Measurements from ENCODE around the gene LDLRAP1. TPM values are rescaled to one million over a fixed set of nuclear protein-coding genes. Genes with fewer than 3 reads are reported as not detected.
"Not testable (repeated sequence)": the region's sequence is repeated elsewhere in the genome, so short reads cannot be mapped to it uniquely, and the experiment has no call there.

Gene LDLRAP1
- total and polyA plus RNA-seq, 4 donors, result 5.2 to 17.8 (median 13.3) TPM

GRCh38 chr1:25506566-25507463 is 36.6 kb upstream of the LDLRAP1 start:
- H3K27me3 ChIP-seq (ENCODE audit: control insufficient read depth in 4 of 4, insufficient read depth in 4 of 4, low read length in 3 of 4), result not testable (repeated sequence)

GRCh38 chr1:25513666-25514065 is 29.7 kb upstream of the LDLRAP1 start:
- Histone ChIP-seq H3K9me3 (ENCODE audit: control insufficient read depth in 4 of 4, low read length in 3 of 4) (no peaks in the 10 kb centered on the region), H3K9ac (ENCODE audit: low read depth in 1 of 2, low read length in 2 of 2) (no peak overlapping the region), H3K4me1 (ENCODE audit: control insufficient read depth in 4 of 4, insufficient read depth in 4 of 4, low read length in 3 of 4) (no peaks in the 10 kb centered on the region), H3K27ac (ENCODE audit: low read depth in 1 of 2, low read length in 2 of 2) (no peak overlapping the region), H3K4me3 (ENCODE audit: low read depth in 1 of 3, low read length in 3 of 3) (no peak overlapping the region), H3K27me3 (ENCODE audit: control insufficient read depth in 4 of 4, insufficient read depth in 4 of 4, low read length in 3 of 4) (no peaks in the 10 kb centered on the region), H3K36me3 (ENCODE audit: control insufficient read depth in 4 of 4, insufficient read depth in 3 of 4, low read depth in 1 of 4, low read length in 3 of 4) (no peaks in the 10 kb centered on the region)
- no peak for TF ChIP-seq FOXA2 (IDR thresholded peaks at IDR 0.05)
- no peak for TF ChIP-seq TAF1 (conservative IDR thresholded peaks at IDR 0.05)
- no peak for TF ChIP-seq MAX (IDR thresholded peaks at IDR 0.05)
- no peak for TF ChIP-seq RAD21 (IDR thresholded peaks at IDR 0.05)
- no peak for TF ChIP-seq SP1 (IDR thresholded peaks at IDR 0.05)
- TF ChIP-seq FOXA1 (IDR thresholded peaks at IDR 0.05), result no peak
- DNase-seq (ENCODE audit: low spot score), result no peak
- WGBS, result 87% methylated on average over 4 of the region's 4 CpGs

More at GRCh38 chr1:25506566-25507463, 36.6 kb upstream of the LDLRAP1 start:
- H3K4me3 ChIP-seq (ENCODE audit: low read depth in 1 of 3, low read length in 3 of 3); H3K27ac ChIP-seq (ENCODE audit: low read depth in 1 of 2, low read length in 2 of 2); H3K4me1 ChIP-seq (ENCODE audit: control insufficient read depth in 4 of 4, insufficient read depth in 4 of 4, low read length in 3 of 4); H3K9me3 ChIP-seq (ENCODE audit: control insufficient read depth in 4 of 4, low read length in 3 of 4); DNase-seq (ENCODE audit: low spot score); H3K36me3 ChIP-seq (ENCODE audit: control insufficient read depth in 4 of 4, insufficient read depth in 3 of 4, low read depth in 1 of 4, low read length in 3 of 4); H3K9ac ChIP-seq (ENCODE audit: low read depth in 1 of 2, low read length in 2 of 2): not testable (repeated sequence)
- 51% methylated on average over 36 of the region's 37 CpGs for WGBS

GRCh38 chr1:25515033-25515432 is 28.4 kb upstream of the LDLRAP1 start:
- DNase-seq (ENCODE audit: low spot score), result no peak
- Histone ChIP-seq H3K4me1 (ENCODE audit: control insufficient read depth in 4 of 4, insufficient read depth in 4 of 4, low read length in 3 of 4) (no peaks in the 10 kb centered on the region), H3K36me3 (ENCODE audit: control insufficient read depth in 4 of 4, insufficient read depth in 3 of 4, low read depth in 1 of 4, low read length in 3 of 4) (no peaks in the 10 kb centered on the region), H3K27me3 (ENCODE audit: control insufficient read depth in 4 of 4, insufficient read depth in 4 of 4, low read length in 3 of 4) (no peaks in the 10 kb centered on the region), H3K27ac (ENCODE audit: low read depth in 1 of 2, low read length in 2 of 2) (no peak overlapping the region), H3K4me3 (ENCODE audit: low read depth in 1 of 3, low read length in 3 of 3) (no peak overlapping the region), H3K9me3 (ENCODE audit: control insufficient read depth in 4 of 4, low read length in 3 of 4) (no peaks in the 10 kb centered on the region), H3K9ac (ENCODE audit: low read depth in 1 of 2, low read length in 2 of 2) (no peak overlapping the region)
- WGBS, result 83% methylated on average over 6 of the region's 6 CpGs
- TF ChIP-seq SP1 (IDR thresholded peaks at IDR 0.05) (no peak), YY1 (IDR thresholded peaks at IDR 0.05) (no peak), JUND (IDR thresholded peaks at IDR 0.05) (no peak), FOXA2 (IDR thresholded peaks at IDR 0.05) (no peak), REST (IDR thresholded peaks at IDR 0.05) (no peak), EGR1 (IDR thresholded peaks at IDR 0.05; ENCODE audit: low read depth in 2 of 2) (no peak), MAX (IDR thresholded peaks at IDR 0.05) (no peak), CTCF (IDR thresholded peaks at IDR 0.05; ENCODE audit: low read depth, low read length, missing input control) (no peak), RAD21 (IDR thresholded peaks at IDR 0.05) (no peak), RXRA (IDR thresholded peaks at IDR 0.05) (no peak), HNF4A (conservative IDR thresholded peaks at IDR 0.05) (no peak), HNF4G (IDR thresholded peaks at IDR 0.05) (no peak)

Measured in liver (tissue), 9 donors.